Stimulated activated CD8-positive, alpha-beta memory T cell treated with anti-CD3 and anti-CD28 coated beads, Interleukin-7, amount 100 ng/mL, for 24 hours (primary cell): Measurements from ENCODE around the gene PLCL2.

Source experiments
- DNase-seq: peaks from one replicate; pipeline ENCODE4 v3.0.0-alpha.2; 2020; ENCODE audit warnings: low read depth

Gene PLCL2

GRCh38 chr3:16866571-16866970 lies 18.2 kb upstream of the PLCL2 start:
- DNase-seq: no peak

- no peak for DNase-seq
Observed at GRCh38 chr3:16868513-16868912, 16.2 kb upstream of the PLCL2 start.

- DNase-seq: no peak
Observed at GRCh38 chr3:16869261-16870005, 15.3 kb upstream of the PLCL2 start.

GRCh38 chr3:16871915-16872842 lies 12.6 kb upstream of the PLCL2 start:
- DNase-seq: no peak

GRCh38 chr3:16873872-16874271 lies 10.9 kb upstream of the PLCL2 start:
- no peak for DNase-seq

- DNase-seq: no peak
Observed at GRCh38 chr3:16875876-16876550, 8.7 kb upstream of the PLCL2 start.

- no peak for DNase-seq
Observed at GRCh38 chr3:16877505-16877904, 7.2 kb upstream of the PLCL2 start.

- no peak for DNase-seq
Observed at GRCh38 chr3:16877911-16878310, 6.8 kb upstream of the PLCL2 start.

- no peak for DNase-seq
Observed at GRCh38 chr3:16881896-16882630, 2.7 kb upstream of the PLCL2 start.

- no peak for DNase-seq
Observed at GRCh38 chr3:16883057-16883722, 1.6 kb upstream of the PLCL2 start.

- DNase-seq: no peak
Observed at GRCh38 chr3:16883723-16884083, 1.1 kb upstream of the PLCL2 start.

GRCh38 chr3:16884084-16884747 lies 539 bp upstream of the PLCL2 start:
- peak; percentile 56 for DNase-seq

GRCh38 chr3:16885593-16886302 lies 993 bp downstream of the PLCL2 start:
- no peak for DNase-seq

- no peak for DNase-seq
Observed at GRCh38 chr3:16886303-16886683, 1.5 kb downstream of the PLCL2 start.

GRCh38 chr3:16887130-16887529 lies 2.4 kb downstream of the PLCL2 start:
- no peak for DNase-seq

GRCh38 chr3:16888356-16888755 lies 3.6 kb downstream of the PLCL2 start:
- DNase-seq: no peak

GRCh38 chr3:16888785-16889607 lies 4.2 kb downstream of the PLCL2 start:
- DNase-seq: no peak

- DNase-seq: no peak
Observed at GRCh38 chr3:16890597-16891333, 6.0 kb downstream of the PLCL2 start.
